Activated CD4-positive, alpha-beta T cell treated with anti-CD3 and anti-CD28 coated beads, Interleukin-2, amount 10 ng/mL, durations not matched to agents 24 days and 14 days (primary cell): ENCODE data around the gene MKRN2. TPM values are rescaled to one million over a fixed set of nuclear protein-coding genes. Genes with fewer than 3 reads are reported as not detected.
A peak's percentile ranks its signal among the peaks of the same experiment; 100 is the strongest.
"Not testable (repeated sequence)": the region's sequence is repeated elsewhere in the genome, so short reads cannot be mapped to it uniquely, and the experiment has no call there.

Experiments used
- DNase-seq: peaks from one replicate; pipeline ENCODE4 v3.0.0; 2022
- H3K27ac Mint-ChIP-seq: one replicate; pipeline ENCODE4 v1.8.0; 2022; ENCODE audit warnings: mild to moderate bottlenecking, mixed read lengths
- H3K27me3 Mint-ChIP-seq: one replicate; pipeline ENCODE4 v1.8.0; 2022; ENCODE audit warnings: mixed read lengths
- H3K36me3 Mint-ChIP-seq: one replicate; pipeline ENCODE4 v1.8.0; 2022; ENCODE audit warnings: low read depth, mild to moderate bottlenecking, mixed read lengths
- H3K4me1 Mint-ChIP-seq: one replicate; pipeline ENCODE4 v1.8.0; 2021; ENCODE audit warnings: mixed read lengths
- H3K4me3 Mint-ChIP-seq: one replicate; pipeline ENCODE4 v1.8.0; 2022; ENCODE audit warnings: mild to moderate bottlenecking, moderate library complexity, mixed read lengths
- H3K9me3 Mint-ChIP-seq: one replicate; pipeline ENCODE4 v1.8.0; 2021; ENCODE audit warnings: mixed read lengths
- intact Hi-C: fragments of 100-400 bp; cut with micrococcal nuclease; formaldehyde crosslinking; loops from one replicate; pipeline ENCODE4 v1.15.1; 2023
- total RNA-seq: library from RNA; stranded (reverse); gene quantifications from 2 replicates; pipeline ENCODE4 v1.2.3, GENCODE V29; 2022

Gene MKRN2
- total RNA-seq, 1 donor from 2014 or later: 23.2 TPM

DNA sequence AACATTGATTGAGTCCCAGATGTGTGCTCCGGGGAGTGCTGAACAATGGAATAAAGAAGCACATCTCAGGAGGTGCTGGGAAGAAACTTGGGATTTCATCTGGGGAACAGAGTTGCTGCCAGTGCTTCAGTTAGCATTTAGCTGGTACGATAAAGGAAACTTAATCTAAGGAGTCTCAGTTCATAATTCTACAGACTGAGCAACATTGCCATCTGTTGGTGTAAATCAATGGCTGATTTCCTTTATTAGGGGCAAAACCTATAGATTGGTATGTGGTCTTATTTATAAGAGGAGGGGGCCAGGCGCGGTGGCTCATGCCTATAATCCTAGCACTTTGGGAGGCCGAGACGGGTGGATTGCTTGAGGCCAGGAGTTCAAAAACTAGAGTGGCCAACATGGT is 20.5 kb upstream of the MKRN2 start:
- no peaks in the 10 kb centered on the region for H3K9me3 Mint-ChIP-seq
- intact Hi-C loops: no loop called here
- H3K4me3 Mint-ChIP-seq: no peak overlapping the region
- peaks cover 13% of the 10 kb centered on the region for H3K36me3 Mint-ChIP-seq
- peaks cover 4% of the 10 kb centered on the region for H3K4me1 Mint-ChIP-seq
- no peaks in the 10 kb centered on the region for H3K27me3 Mint-ChIP-seq
- H3K27ac Mint-ChIP-seq: no peak overlapping the region
- DNase-seq: no peak

DNA sequence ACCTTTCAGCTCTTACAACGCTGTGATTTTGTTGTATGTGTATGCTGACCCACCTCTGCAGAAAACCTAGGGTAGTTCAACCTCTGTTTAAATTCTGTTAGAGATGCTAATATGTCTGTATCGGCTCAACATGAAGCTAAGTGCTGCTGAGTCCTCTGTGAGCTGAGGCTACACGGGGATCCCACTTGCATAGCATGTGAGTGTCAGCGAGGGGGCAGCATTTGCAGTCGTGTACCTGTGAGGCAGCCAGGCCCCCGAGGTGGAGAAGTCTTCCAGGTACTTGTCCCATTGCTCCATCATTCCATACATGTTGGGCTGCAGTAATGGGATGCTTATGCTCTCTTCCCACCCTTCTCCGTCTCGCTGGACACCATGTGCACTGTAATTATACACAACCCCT is 15.3 kb upstream of the MKRN2 start:
- intact Hi-C loops: no loop called here
- Mint-ChIP-seq H3K4me1 (no peaks in the 10 kb centered on the region), H3K36me3 (peaks cover 2% of the 10 kb centered on the region), H3K4me3 (no peak overlapping the region), H3K9me3 (no peaks in the 10 kb centered on the region), H3K27me3 (no peaks in the 10 kb centered on the region), H3K27ac (no peak overlapping the region)
- no peak for DNase-seq

DNA sequence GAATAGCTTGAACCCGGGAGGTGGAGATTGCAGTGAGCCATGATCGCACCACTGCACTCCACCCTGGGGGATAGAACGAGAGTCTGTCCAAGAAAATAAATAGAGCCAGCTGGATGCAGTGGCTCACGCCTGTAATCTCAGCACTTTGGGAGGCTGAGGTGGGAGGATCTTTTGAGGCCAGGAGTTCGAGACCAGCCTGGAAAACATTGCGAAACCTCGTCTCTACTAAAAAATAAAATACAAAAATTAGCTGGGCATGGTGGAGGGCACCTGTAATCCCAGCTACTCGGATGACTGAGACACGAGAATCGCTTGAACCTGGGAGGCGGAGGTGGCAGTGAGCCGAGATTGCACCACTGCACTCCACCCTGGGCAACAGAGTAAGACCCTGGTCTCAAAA is 13.4 kb upstream of the MKRN2 start:
- H3K27me3 Mint-ChIP-seq, DNase-seq, H3K9me3 Mint-ChIP-seq, H3K4me1 Mint-ChIP-seq, H3K36me3 Mint-ChIP-seq, H3K4me3 Mint-ChIP-seq, H3K27ac Mint-ChIP-seq, intact Hi-C loops: not testable (repeated sequence)

DNA sequence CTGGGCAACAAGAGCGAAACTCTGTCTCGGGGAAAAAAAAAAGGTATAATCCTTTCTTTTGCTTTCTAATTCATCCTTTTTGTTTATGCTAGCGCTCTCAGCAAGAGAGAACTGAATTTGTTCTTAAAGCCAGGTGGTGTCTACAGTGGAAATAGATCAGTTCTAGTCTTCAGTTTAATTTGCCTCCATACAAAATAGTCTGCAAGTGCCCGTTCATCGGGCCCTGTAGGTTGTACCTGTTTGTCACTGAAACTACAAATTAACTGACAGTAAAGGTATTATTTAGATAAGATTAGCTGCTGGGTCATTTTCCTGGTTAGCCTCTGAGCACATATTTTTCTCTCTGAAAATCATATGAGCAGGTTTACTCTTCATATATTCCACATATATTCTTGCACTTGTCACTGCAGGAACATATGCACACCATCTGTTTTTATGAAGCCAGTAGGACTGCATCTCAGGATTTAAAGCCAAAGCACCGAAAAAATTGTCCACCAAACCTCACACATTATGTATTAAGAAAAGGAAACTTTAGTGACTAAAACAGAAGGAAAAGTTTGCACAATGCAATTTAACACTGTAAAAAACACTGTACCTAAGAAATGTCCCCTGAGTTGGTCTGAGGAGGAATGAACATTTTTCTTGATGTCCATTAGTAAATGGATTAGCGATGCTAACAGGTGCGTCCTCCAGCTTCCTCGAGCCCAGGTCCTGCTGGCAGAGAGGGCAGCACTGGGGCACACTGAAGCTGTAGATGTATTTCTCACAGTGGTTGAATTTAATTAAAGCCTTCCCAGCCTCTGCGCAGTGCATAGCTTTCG is 12.0 kb upstream of the MKRN2 start:
- peaks cover 2% of the 10 kb centered on the region for H3K36me3 Mint-ChIP-seq
- no peak overlapping the region for H3K27ac Mint-ChIP-seq
- H3K27me3 Mint-ChIP-seq: peaks cover 2% of the 10 kb centered on the region
- H3K4me3 Mint-ChIP-seq: no peak overlapping the region
- intact Hi-C loops: no loop called here
- H3K4me1 Mint-ChIP-seq: no peaks in the 10 kb centered on the region
- no peaks in the 10 kb centered on the region for H3K9me3 Mint-ChIP-seq
- DNase-seq: no peak

DNA sequence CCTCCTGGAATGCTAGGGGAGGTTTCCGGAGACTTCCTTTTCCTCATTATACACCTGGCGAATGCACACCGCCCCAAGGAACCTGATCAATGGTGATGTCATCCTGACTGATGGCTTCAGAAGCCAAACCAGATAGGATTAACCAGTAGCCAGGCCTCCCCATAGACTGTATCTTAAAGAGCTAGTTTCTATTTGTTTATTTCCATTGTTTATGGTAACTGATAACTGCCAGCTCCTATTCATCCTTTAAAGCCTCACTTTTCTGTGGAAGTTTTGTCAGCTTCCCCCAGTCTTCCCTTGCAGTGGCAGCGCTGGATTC is 11.5 kb upstream of the MKRN2 start, which contains the start of gene MKRN2OS:
Gene MKRN2OS (minus strand): TSS at position 27 of the 319 bp plus-strand sequence. CDS start 35 bp downstream, outside the sequence.
- H3K9me3 Mint-ChIP-seq: no peaks in the 10 kb centered on the region
- peaks cover 2% of the 10 kb centered on the region for H3K36me3 Mint-ChIP-seq
- H3K27ac Mint-ChIP-seq: no peak within 1 kb of the TSS
- intact Hi-C loops: no loop called here
- H3K4me1 Mint-ChIP-seq: no peaks in the 10 kb centered on the region
- H3K27me3 Mint-ChIP-seq: peaks cover 6% of the 10 kb centered on the region
- H3K4me3 Mint-ChIP-seq: no peak within 1 kb of the TSS
- DNase-seq: no peak

DNA sequence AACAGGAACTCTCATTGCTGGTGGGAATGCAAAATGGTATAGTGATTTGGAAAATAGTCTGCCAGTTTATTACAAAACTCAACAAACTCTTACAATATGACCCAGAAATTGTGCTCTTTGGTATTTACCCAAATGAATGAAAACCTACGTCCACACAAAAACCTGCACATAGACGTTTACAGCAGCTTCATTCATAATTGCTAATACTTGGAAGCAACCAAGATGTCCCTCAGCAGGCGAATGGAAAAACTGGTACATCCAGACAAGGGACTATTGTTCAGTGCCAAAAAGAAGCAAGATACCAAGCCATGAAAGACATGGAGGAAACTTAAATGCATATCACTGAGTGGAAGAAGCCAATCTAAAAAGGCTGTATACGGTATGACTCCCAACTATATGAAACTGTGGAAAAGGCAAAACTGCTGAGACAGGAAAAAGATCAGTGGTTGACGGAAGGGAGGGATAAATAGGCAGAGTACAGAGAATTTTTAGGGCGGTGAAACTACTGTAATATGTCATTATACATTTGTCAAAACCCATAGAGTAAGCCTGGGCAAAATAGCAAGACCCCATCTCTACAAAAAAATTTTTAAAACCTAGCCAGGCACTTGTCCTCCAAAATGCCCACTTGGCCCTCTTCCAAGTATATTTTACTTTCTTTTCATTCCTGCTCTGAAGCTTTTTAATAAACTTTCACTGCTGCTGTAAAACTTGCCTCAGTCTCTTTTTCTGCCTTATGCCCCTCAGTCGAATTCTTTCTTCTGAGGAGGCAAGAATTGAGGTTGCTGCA is 6.7 kb upstream of the MKRN2 start:
- H3K27ac Mint-ChIP-seq: no peak overlapping the region

DNA sequence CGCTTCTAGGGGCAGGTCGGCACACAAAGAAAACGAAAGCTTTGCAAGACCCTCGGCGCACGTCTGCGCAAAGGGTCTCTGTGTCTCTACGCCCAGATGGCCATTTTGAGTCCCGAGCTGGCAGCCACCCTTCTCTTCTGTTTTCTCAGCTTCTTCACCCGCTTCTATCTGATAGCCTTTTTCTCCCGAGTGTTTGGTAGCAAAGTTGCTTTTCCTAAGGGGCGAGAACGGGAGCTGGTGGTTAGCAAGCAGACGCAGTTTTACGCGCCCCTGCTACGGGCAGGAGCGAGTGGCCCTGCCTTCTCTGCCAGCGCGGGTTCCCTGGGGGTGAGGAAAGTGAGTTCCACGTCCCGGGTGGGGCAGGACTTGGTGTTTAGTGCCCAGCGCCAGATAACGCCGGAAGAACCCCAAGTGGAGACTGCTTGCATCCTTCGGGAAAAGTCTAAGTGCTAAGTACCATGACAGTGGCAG is 2.9 kb upstream of the MKRN2 start:
- Mint-ChIP-seq H3K36me3 (peaks cover 3% of the 10 kb centered on the region), H3K27ac (no peak overlapping the region), H3K4me1 (peaks cover 27% of the 10 kb centered on the region), H3K27me3 (peaks cover 35% of the 10 kb centered on the region), H3K4me3 (peak overlapping the region; percentile 84), H3K9me3 (no peaks in the 10 kb centered on the region)
- peak; percentile 66 for DNase-seq
- intact Hi-C loops: no loop called here

More for the DNA sequence above, 6.7 kb upstream of the MKRN2 start:
- Mint-ChIP-seq H3K4me1 (peaks cover 4% of the 10 kb centered on the region), H3K27me3 (peaks cover 30% of the 10 kb centered on the region), H3K36me3 (no peaks in the 10 kb centered on the region), H3K4me3 (no peak overlapping the region), H3K9me3 (no peaks in the 10 kb centered on the region)
- intact Hi-C loops: no loop called here
- DNase-seq: no peak

DNA sequence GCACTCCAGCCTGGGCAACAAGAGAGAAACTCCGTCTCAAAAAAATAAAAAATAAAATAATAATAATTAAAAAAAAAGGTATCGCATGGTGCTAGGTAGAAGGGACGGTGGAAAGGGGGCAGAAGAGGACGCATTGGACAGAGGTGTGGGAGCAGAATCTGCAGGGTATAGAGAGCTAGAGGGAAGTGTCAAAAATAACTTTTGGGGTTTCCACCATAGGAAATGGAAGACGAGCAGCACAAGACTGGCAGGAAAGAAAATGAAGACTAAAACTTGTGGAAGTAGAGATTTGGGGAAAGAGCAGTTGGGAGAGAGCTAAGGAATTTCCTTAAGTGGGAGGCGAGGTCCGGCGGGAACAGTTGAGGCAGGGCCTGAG is 585 bp upstream of the MKRN2 start:
- peaks cover 3% of the 10 kb centered on the region for H3K36me3 Mint-ChIP-seq
- H3K9me3 Mint-ChIP-seq: no peaks in the 10 kb centered on the region
- intact Hi-C loops: loop anchor here (2.0 kb wide), 2 partner anchors 284 to 710 kb away; partner anchors contain the start of genes RPL32 and TAMM41
- DNase-seq: no peak
- H3K4me3 Mint-ChIP-seq: peak overlapping the region; percentile 98
- H3K27me3 Mint-ChIP-seq: peaks cover 25% of the 10 kb centered on the region
- peaks cover 42% of the 10 kb centered on the region for H3K4me1 Mint-ChIP-seq
- peak overlapping the region; percentile 91 for H3K27ac Mint-ChIP-seq

DNA sequence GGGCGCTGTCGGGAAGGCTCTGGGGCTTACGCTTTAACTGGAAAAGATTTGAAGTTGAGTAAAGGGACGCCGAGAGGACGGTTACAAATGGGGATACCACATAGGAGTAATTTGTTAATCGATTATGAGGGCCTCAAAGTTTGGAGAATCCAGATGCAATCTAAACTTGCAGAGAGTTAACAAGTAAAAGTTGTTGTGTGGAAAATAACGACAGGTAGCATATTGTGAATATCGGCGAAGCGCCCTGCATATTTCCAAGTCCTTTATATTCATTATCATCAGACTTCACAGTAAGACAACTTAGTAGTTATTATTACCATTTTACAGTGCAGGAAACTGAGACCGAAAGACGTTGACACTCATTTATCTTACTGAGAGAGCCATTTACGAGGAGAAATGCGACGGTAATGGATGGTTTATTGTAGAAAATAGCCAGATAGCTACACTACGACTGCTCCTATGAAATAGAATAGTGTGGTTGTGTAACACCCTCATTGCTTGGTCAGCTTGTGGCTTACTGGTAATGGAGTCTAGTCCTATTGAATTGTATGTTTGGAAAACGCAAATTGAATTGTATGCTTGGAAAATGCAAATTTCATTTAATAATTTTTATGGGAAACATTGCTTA is 700 bp downstream of the MKRN2 start:
- peaks cover 25% of the 10 kb centered on the region for H3K27me3 Mint-ChIP-seq
- DNase-seq: no peak
- H3K36me3 Mint-ChIP-seq: peaks cover 3% of the 10 kb centered on the region
- H3K27ac Mint-ChIP-seq: peak overlapping the region; percentile 83
- intact Hi-C loops: loop anchor here (1.0 to 2.0 kb wide), 4 partner anchors 73 to 711 kb away; partner anchors contain the start of genes RAF1, RPL32, TAMM41 and TSEN2
- peaks cover 45% of the 10 kb centered on the region for H3K4me1 Mint-ChIP-seq
- H3K9me3 Mint-ChIP-seq: no peaks in the 10 kb centered on the region
- H3K4me3 Mint-ChIP-seq: peak overlapping the region; percentile 98

DNA sequence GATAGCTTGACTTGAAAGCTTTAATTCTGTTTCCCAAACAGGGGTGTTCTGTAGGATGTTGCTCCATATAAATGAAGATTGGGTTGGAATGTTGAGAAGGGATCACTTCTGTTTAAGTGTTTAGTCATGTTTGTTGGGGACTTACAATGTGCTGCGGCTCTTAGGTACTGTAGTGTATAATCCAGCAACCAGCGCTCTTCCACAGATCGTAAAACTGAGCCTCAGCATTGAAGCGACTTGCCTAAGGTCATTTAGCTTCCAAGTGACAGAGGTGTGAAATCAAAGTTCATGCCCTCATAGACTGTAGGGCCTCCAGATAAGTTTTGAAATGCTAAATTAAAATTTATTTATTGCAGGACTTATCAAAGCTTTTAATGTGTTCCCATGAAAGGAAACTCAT is 1.8 kb downstream of the MKRN2 start:
- DNase-seq: no peak
- intact Hi-C loops: no loop called here
- no peaks in the 10 kb centered on the region for H3K9me3 Mint-ChIP-seq
- H3K36me3 Mint-ChIP-seq: peaks cover 3% of the 10 kb centered on the region
- peaks cover 16% of the 10 kb centered on the region for H3K27me3 Mint-ChIP-seq
- H3K27ac Mint-ChIP-seq: no peak overlapping the region
- H3K4me1 Mint-ChIP-seq: peaks cover 43% of the 10 kb centered on the region
- H3K4me3 Mint-ChIP-seq: peak overlapping the region; percentile 98

DNA sequence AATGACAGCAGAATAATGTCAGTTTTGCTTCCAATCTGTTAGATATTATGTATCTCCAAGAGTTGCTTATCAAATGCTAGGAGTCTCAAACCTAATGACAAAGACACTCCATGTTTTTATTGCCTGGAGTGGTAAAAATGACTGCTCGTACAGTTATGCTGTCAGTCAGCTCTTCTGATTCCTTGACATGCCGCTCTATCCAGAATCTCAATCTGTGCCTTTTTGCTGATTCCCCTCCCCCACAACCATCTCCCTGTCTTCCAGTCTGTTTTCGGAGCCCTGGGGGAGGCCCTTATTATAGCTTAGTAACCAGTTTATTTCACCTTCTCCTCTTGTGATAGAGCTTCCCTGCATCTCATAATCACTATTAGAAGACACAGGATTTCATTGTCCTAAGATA is 2.6 kb downstream of the MKRN2 start:
- no peak for DNase-seq
- no peak overlapping the region for H3K27ac Mint-ChIP-seq
- peaks cover 9% of the 10 kb centered on the region for H3K27me3 Mint-ChIP-seq
- peaks cover 7% of the 10 kb centered on the region for H3K36me3 Mint-ChIP-seq
- peaks cover 42% of the 10 kb centered on the region for H3K4me1 Mint-ChIP-seq
- intact Hi-C loops: no loop called here
- H3K9me3 Mint-ChIP-seq: peaks cover under 1% of the 10 kb centered on the region
- peak overlapping the region; percentile 35 for H3K4me3 Mint-ChIP-seq

DNA sequence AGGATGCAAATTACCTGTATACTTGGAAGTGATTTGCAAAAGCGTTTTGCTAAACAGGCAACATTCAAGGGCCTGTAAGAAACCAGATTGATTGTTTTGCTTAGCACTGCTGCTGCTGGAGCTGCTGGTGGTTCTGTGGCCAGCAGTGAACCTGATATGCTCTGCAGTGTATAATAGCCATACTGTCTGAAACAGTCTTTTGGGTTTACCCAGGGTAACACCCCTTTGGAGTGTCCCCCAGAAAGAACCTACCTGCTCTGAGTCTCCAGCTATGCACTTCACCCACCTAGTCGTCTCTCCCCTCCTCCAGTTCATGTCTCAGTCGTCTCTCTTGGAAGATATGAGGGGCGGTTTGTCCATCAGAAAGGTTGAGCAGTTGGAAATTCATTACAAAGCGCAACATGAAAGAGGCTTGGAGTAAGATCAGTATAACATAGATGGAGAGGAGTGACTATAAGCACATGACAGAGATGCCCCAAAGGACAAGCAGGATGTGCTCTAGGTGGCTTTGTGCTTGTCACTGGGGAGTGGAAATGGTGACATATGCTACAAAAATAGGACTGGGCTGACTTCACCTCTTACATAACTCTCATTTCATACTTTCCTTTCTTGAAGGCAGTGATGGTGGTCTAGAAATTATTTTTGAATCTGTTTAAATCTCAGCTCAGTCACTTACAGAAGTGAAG is 3.8 kb downstream of the MKRN2 start:
- Mint-ChIP-seq H3K27ac (no peak overlapping the region), H3K4me3 (no peak overlapping the region), H3K36me3 (peaks cover 14% of the 10 kb centered on the region), H3K27me3 (peaks cover 4% of the 10 kb centered on the region), H3K4me1 (peaks cover 44% of the 10 kb centered on the region), H3K9me3 (peaks cover 5% of the 10 kb centered on the region)
- DNase-seq: no peak
- intact Hi-C loops: no loop called here

DNA sequence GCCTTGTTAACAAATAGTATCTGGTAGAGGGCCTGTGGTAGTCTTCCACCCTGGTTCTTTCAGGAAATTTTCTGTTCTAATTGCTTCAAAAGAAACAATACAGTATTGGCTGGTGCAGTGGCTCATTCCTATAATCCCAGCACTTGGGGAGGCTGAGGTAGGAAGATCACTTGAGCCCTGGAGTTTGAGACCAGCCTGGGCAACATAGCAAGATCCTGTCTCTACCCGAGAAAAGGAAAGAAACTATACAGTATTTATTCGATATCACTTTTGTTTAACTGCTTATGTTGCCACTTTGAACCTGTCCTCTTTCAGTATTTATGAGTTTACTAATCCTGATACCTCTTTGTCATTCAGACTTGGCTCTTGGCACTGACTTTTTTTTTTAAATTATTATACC is 4.5 kb downstream of the MKRN2 start:
- H3K9me3 Mint-ChIP-seq: peaks cover 10% of the 10 kb centered on the region
- peaks cover 17% of the 10 kb centered on the region for H3K36me3 Mint-ChIP-seq
- no peak overlapping the region for H3K4me3 Mint-ChIP-seq
- DNase-seq: no peak
- H3K27me3 Mint-ChIP-seq: peaks cover under 1% of the 10 kb centered on the region
- H3K27ac Mint-ChIP-seq: no peak overlapping the region
- H3K4me1 Mint-ChIP-seq: peaks cover 40% of the 10 kb centered on the region
- intact Hi-C loops: no loop called here
